Measurements from ENCODE around the gene SNRPA. TPM values are rescaled to one million over a fixed set of nuclear protein-coding genes. Genes with fewer than 3 reads are reported as not detected.

The SNRPA gene
- total and polyA plus RNA-seq, 9 donors: 48.9 to 83.9 (median 72.4) TPM

- peak; percentile 100 for DNase-seq
- intact Hi-C loops (cut with DNase I): loop anchor here in 1 of 4 donors (2.0 kb wide), 1 partner anchor 48 kb away; the partner anchor contains the start of genes ACTMAP and SNRPA
- WGBS, 3 donors: 0 to 1% (median 0%) methylated on average over 43 to 108 of the region's 110 CpGs
- peak within 1 kb of the TSS; percentile 83 to 85 for H3K27ac ChIP-seq
- peak; percentile 71 for TF ChIP-seq POLR2A (IDR thresholded peaks at IDR 0.05)
- TF ChIP-seq EP300 (IDR thresholded peaks at IDR 0.05): peak; percentile 77
- peak in 1 of 3 donors; percentile 7 for TF ChIP-seq CTCF (IDR thresholded peaks at IDR 0.05)
- no peaks in the 10 kb centered on the region for H3K27me3 ChIP-seq
- H3K36me3 ChIP-seq: no peaks in the 10 kb centered on the region
- H3K9me3 ChIP-seq: no peaks in the 10 kb centered on the region
- H3K4me3 ChIP-seq: peak within 1 kb of the TSS; percentile 79
- H3K4me1 ChIP-seq (ENCODE audit: insufficient read depth): peaks cover 32% of the 10 kb centered on the region
These were observed 47.9 kb downstream of the SNRPA start, which contains the start of gene EGLN2 for GRCh38 chr19:40798683-40799557. Gene EGLN2, plus strand, starts transcription at chr19:40799191. Its CDS starts 1,382 bp downstream, at chr19:40800573.

GRCh38 chr19:40799558-40800338, 48.7 kb downstream of the SNRPA start:
- 1% methylated on average over 35 to 40 of the region's 40 CpGs for WGBS, 3 donors
- DNase-seq: peak; percentile 58 to 79 (median 72)

GRCh38 chr19:40800339-40800996, 49.5 kb downstream of the SNRPA start:
- Histone ChIP-seq H3K27ac (peak overlapping the region; percentile 78 to 85), H3K27me3 (no peaks in the 10 kb centered on the region), H3K36me3 (no peaks in the 10 kb centered on the region), H3K4me1 (ENCODE audit: insufficient read depth) (peaks cover 47% of the 10 kb centered on the region), H3K4me3 (peak overlapping the region; percentile 79), H3K9me3 (no peaks in the 10 kb centered on the region)
- intact Hi-C loops (cut with DNase I): loop anchor here in 3 of 4 donors (5.0 to 10.0 kb wide), 3 partner anchors 48 to 138 kb away; partner anchors contain the start of genes COQ8B (in 2 of the 3), ITPKC (in 2 of the 3), ACTMAP (in 1 of the 3) and SNRPA (in 1 of the 3)
- DNase-seq: no peak
- WGBS, 3 donors: 31 to 48% (median 36%) methylated on average over 27 of the region's 27 CpGs
- TF ChIP-seq POLR2A (IDR thresholded peaks at IDR 0.05) (no peak), CTCF (IDR thresholded peaks at IDR 0.05) (no peak), EP300 (IDR thresholded peaks at IDR 0.05) (no peak)

More at GRCh38 chr19:40799558-40800338, 48.7 kb downstream of the SNRPA start:
- Histone ChIP-seq H3K4me3 (peak overlapping the region; percentile 79), H3K36me3 (no peaks in the 10 kb centered on the region), H3K9me3 (no peaks in the 10 kb centered on the region), H3K27me3 (no peaks in the 10 kb centered on the region), H3K4me1 (ENCODE audit: insufficient read depth) (peaks cover 39% of the 10 kb centered on the region), H3K27ac (peak overlapping the region; percentile 78 to 85)
- TF ChIP-seq EP300 (IDR thresholded peaks at IDR 0.05) (no peak), POLR2A (IDR thresholded peaks at IDR 0.05) (no peak), CTCF (IDR thresholded peaks at IDR 0.05) (no peak)
- intact Hi-C loops (cut with DNase I): loop anchor here in 3 of 4 donors (2.0 to 10.0 kb wide), 4 partner anchors 47 to 137 kb away; partner anchors contain the start of genes ACTMAP (in 2 of the 3), COQ8B (in 2 of the 3), ITPKC (in 2 of the 3) and SNRPA (in 2 of the 3)

Measured in ovary (tissue), 9 donors.